GOT3 (cell line): Measurements from ENCODE around the gene CROCC.
A peak's percentile ranks its signal among the peaks of the same experiment; 100 is the strongest.
"Not testable (repeated sequence)": the region's sequence is repeated elsewhere in the genome, so short reads cannot be mapped to it uniquely, and the experiment has no call there.

Experiments used
- DNase-seq: peaks from one replicate; lab custom pipeline; 2025; ENCODE audit warnings: mixed read lengths; lab: John Stamatoyannopoulos, UW

The CROCC gene

GRCh38 chr1:16936580-16936979 is 14.8 kb downstream of the CROCC start:
- DNase-seq, result not testable (repeated sequence)

- no peak for DNase-seq
Measured at GRCh38 chr1:16938351-16939321, 16.9 kb downstream of the CROCC start.

GRCh38 chr1:16939386-16940180 is 17.9 kb downstream of the CROCC start:
- DNase-seq, result not testable (repeated sequence)

- DNase-seq, result no peak
Measured at GRCh38 chr1:16944038-16944437, 22.3 kb downstream of the CROCC start.

- not testable (repeated sequence) for DNase-seq
Measured at GRCh38 chr1:16945512-16945911, 23.8 kb downstream of the CROCC start.

- not testable (repeated sequence) for DNase-seq
Measured at GRCh38 chr1:16946185-16946584, 24.5 kb downstream of the CROCC start.

- DNase-seq, result no peak
Measured at GRCh38 chr1:16946646-16947045, 24.9 kb downstream of the CROCC start.

GRCh38 chr1:16948282-16948891 is 26.7 kb downstream of the CROCC start:
- peak; percentile 19 for DNase-seq

- DNase-seq, result peak; percentile 53
Measured at GRCh38 chr1:16949026-16949425, 27.3 kb downstream of the CROCC start.

- not testable (repeated sequence) for DNase-seq
Measured at GRCh38 chr1:16952376-16952775, 30.6 kb downstream of the CROCC start.

GRCh38 chr1:16954579-16954978 is 32.8 kb downstream of the CROCC start:
- DNase-seq, result no peak

GRCh38 chr1:16955186-16955585 is 33.5 kb downstream of the CROCC start:
- DNase-seq, result no peak

- no peak for DNase-seq
Measured at GRCh38 chr1:16956775-16957174, 35.0 kb downstream of the CROCC start.

GRCh38 chr1:16957731-16958130 is 36.0 kb downstream of the CROCC start:
- DNase-seq, result no peak

- DNase-seq, result no peak
Measured at GRCh38 chr1:16958475-16958874, 36.7 kb downstream of the CROCC start.

GRCh38 chr1:16960560-16961296 is 39.0 kb downstream of the CROCC start:
- DNase-seq, result peak; percentile 41

GRCh38 chr1:16961297-16962133 is 39.8 kb downstream of the CROCC start:
- no peak for DNase-seq

- DNase-seq, result not testable (repeated sequence)
Measured at GRCh38 chr1:16964169-16964568, 42.4 kb downstream of the CROCC start.

GRCh38 chr1:16965486-16966067 is 43.8 kb downstream of the CROCC start:
- DNase-seq, result no peak

GRCh38 chr1:16966282-16966681 is 44.6 kb downstream of the CROCC start:
- no peak for DNase-seq
